Epithelial cell of esophagus (primary cell): ENCODE data around the gene PNMA5.
A peak's percentile ranks its signal among the peaks of the same experiment; 100 is the strongest.

Experiments used
- DNase-seq: peaks from one replicate; pipeline ENCODE4 v3.0.0; 2010; ENCODE audit warnings: low read depth
- H3K4me3 ChIP-seq: 2 replicates; pipeline ENCODE4 v1.5.1; 2011; ENCODE audit warnings: mild to moderate bottlenecking, low read length, control low read depth
- CTCF ChIP-seq: IDR thresholded peaks from 2 replicates; pipeline ENCODE4 v1.5.1; 2011; ENCODE audit warnings: low read depth, mild to moderate bottlenecking, low read length, control low read depth, inconsistent platforms; ENCODE audit not compliant: insufficient read depth; ENCODE audit errors: missing control alignments

Gene PNMA5

GRCh38 chrX:152958524-152959465, 35.1 kb downstream of the PNMA5 start:
- no peak overlapping the region for H3K4me3 ChIP-seq
- DNase-seq, result peak; percentile 71
- peak; percentile 67 for TF ChIP-seq CTCF

- no peak for TF ChIP-seq CTCF
- H3K4me3 ChIP-seq, result no peak overlapping the region
- DNase-seq, result peak; percentile 4
Measured at GRCh38 chrX:152958047-152958446, 35.9 kb downstream of the PNMA5 start.

GRCh38 chrX:152950786-152951185, 43.1 kb downstream of the PNMA5 start:
- no peak for TF ChIP-seq CTCF
- no peak overlapping the region for H3K4me3 ChIP-seq
- DNase-seq, result no peak

- no peak for TF ChIP-seq CTCF
Measured at GRCh38 chrX:152949114-152949513, 44.8 kb downstream of the PNMA5 start.

DNA sequence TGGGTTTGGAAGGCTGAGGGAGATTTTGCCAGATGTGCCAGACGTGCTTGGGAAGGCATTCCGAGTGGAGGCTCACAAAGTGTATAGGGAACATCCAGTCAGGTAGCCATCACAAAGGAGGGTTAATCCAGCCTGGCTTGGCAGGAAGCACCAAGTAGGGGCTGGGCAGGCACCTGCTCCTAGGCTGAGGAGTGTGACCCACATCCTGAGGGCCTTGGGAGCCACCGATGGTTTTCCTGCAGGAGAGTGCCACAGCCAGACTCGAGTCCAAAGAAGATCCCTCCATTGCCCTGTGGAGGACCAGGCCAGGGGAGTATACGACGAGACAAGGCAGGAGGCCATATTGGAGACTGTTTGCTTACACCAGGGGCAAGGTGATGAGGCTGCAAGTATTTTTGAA, 47.2 kb downstream of the PNMA5 start:
- no peak for TF ChIP-seq CTCF
- H3K4me3 ChIP-seq, result no peak overlapping the region
- no peak for DNase-seq

More at GRCh38 chrX:152949114-152949513, 44.8 kb downstream of the PNMA5 start:
- no peak for DNase-seq
- no peak overlapping the region for H3K4me3 ChIP-seq

DNA sequence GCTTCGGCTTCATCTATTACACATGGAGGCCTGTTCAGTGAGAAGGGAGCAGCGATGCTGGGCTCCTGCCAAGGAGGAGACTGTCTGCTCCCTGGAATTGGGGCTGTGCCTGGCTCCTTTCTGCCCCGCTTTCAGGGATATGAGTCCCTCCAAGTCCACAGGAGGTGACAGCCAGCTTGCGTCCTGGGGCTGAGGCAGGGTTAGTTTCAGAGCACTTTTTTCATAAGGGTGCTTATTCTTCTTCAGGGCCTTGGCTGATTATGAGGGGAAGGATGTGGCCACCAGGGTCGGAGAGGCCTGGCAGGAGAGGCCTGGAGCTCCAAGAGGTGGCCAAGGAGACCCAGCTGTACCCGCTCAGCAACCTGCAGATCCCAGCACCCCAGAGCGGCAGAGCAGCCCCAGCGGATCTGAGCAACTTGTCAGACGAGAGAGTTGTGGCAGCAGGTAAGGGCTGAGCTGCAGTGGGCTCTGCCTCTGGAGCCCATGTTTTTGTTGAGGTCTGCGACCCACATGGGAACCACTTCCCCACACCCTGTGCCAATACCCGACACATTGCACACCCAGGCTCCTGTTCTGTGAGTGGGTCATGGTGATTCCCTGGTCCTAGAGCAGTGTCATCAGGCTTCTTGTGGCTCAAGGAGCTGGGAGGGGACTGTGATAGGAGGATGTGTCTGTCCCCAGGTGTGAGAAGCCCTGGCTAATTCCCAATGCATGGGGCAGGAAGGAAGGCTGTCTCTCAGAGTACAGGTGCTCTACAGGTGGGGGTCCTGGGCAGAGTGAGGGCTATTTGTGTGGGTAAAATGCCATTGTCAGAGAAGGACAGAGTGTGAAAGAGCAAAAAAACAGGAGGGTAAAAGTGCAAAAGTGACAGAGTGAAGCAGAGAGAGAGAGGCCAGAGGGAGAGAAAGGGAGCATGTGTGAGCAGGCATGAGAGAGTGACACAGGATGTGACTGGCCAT, 48.6 kb downstream of the PNMA5 start:
- no peak for DNase-seq
- H3K4me3 ChIP-seq, result no peak overlapping the region
- no peak for TF ChIP-seq CTCF
